ENCODE measurements around the gene TCF7L1.
"Not testable (repeated sequence)": the region's sequence is repeated elsewhere in the genome, so short reads cannot be mapped to it uniquely, and the experiment has no call there.

TCF7L1 gene

DNA sequence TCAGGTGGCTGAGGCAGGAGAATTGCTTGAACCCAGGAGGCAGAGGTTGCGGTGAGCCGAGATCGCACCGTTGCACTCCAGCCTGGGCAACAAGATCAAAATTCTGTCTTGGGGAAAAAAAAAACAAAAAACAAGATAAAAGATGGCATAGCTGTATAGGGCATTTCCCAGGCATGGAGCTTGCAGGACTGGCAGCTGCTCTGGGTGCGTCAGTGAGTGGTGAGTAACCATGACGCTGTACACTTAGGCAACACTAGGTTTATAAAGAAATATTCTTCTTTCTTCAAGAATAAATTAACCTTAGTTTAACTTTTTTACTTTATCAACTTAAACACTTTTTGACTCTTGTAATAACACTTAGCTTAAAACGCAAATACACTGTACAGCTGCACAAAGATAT is 179.2 kb downstream of the TCF7L1 start:
- Histone ChIP-seq H3K9me2 (replicated peaks; ENCODE audit: control insufficient read depth, low read length) (no peaks in the 10 kb centered on the region), H3K4me1 (ENCODE audit: control insufficient read depth, low read length) (peaks cover 14% of the 10 kb centered on the region), H3K27ac (ENCODE audit: low read depth, low read length) (no peak overlapping the region), H3K4me3 (ENCODE audit: low read length) (no peak overlapping the region), H3K9me3 (ENCODE audit: control insufficient read depth, insufficient read depth, low read length) (no peaks in the 10 kb centered on the region), H4K20me1 (ENCODE audit: control insufficient read depth, insufficient read depth, low read depth, low read length) (peaks cover 5% of the 10 kb centered on the region; the same call in 1 of the 2 replicates), H3K36me3 (ENCODE audit: control insufficient read depth, low read length) (peaks cover 18% of the 10 kb centered on the region; the same call in 1 of the 2 replicates), H3K79me2 (ENCODE audit: control insufficient read depth, low read length) (no peaks in the 10 kb centered on the region; the same call in 1 of the 2 replicates), H3K27me3 (ENCODE audit: control insufficient read depth, low read length) (peaks cover 25% of the 10 kb centered on the region), H3F3A (ENCODE audit: control insufficient read depth, insufficient read depth) (no peaks in the 10 kb centered on the region), H3K4me2 (ENCODE audit: low read length) (no peak overlapping the region)
- TF ChIP-seq EZH2phosphoT487 (IDR thresholded peaks at IDR 0.05; ENCODE audit: borderline replicate concordance, low read length): no peak
- TF ChIP-seq, protein P1, sequence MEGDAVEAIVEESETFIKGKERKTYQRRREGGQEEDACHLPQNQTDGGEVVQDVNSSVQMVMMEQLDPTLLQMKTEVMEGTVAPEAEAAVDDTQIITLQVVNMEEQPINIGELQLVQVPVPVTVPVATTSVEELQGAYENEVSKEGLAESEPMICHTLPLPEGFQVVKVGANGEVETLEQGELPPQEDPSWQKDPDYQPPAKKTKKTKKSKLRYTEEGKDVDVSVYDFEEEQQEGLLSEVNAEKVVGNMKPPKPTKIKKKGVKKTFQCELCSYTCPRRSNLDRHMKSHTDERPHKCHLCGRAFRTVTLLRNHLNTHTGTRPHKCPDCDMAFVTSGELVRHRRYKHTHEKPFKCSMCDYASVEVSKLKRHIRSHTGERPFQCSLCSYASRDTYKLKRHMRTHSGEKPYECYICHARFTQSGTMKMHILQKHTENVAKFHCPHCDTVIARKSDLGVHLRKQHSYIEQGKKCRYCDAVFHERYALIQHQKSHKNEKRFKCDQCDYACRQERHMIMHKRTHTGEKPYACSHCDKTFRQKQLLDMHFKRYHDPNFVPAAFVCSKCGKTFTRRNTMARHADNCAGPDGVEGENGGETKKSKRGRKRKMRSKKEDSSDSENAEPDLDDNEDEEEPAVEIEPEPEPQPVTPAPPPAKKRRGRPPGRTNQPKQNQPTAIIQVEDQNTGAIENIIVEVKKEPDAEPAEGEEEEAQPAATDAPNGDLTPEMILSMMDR (IDR thresholded peaks at IDR 0.05; ENCODE audit: low read depth, low read length, poor library complexity, severe bottlenecking): no peak

GRCh38 chr2:85314884-85315242 is 181.7 kb downstream of the TCF7L1 start:
- H3K4me3 ChIP-seq (ENCODE audit: low read length): no peak overlapping the region
- H3K4me2 ChIP-seq (ENCODE audit: low read length): no peak overlapping the region
- peaks cover 4% of the 10 kb centered on the region for H3K4me1 ChIP-seq (ENCODE audit: control insufficient read depth, low read length)
- H3K9me3 ChIP-seq (ENCODE audit: control insufficient read depth, insufficient read depth, low read length): no peaks in the 10 kb centered on the region
- no peaks in the 10 kb centered on the region for H3F3A ChIP-seq (ENCODE audit: control insufficient read depth, insufficient read depth)
- peaks cover 13% of the 10 kb centered on the region; the same call in 1 of the 2 replicates for H4K20me1 ChIP-seq (ENCODE audit: control insufficient read depth, insufficient read depth, low read depth, low read length)
- peaks cover 14% of the 10 kb centered on the region for H3K79me2 ChIP-seq (ENCODE audit: control insufficient read depth, low read length)
- no peaks in the 10 kb centered on the region for H3K9me2 ChIP-seq (replicated peaks; ENCODE audit: control insufficient read depth, low read length)
- TF ChIP-seq EZH2phosphoT487 (IDR thresholded peaks at IDR 0.05; ENCODE audit: borderline replicate concordance, low read length): no peak
- TF ChIP-seq, protein P1 (IDR thresholded peaks at IDR 0.05; ENCODE audit: low read depth, low read length, poor library complexity, severe bottlenecking): no peak
- H3K27me3 ChIP-seq (ENCODE audit: control insufficient read depth, low read length): peaks cover 6% of the 10 kb centered on the region
- H3K36me3 ChIP-seq (ENCODE audit: control insufficient read depth, low read length): peaks cover 34% of the 10 kb centered on the region
- H3K27ac ChIP-seq (ENCODE audit: low read depth, low read length): no peak overlapping the region

DNA sequence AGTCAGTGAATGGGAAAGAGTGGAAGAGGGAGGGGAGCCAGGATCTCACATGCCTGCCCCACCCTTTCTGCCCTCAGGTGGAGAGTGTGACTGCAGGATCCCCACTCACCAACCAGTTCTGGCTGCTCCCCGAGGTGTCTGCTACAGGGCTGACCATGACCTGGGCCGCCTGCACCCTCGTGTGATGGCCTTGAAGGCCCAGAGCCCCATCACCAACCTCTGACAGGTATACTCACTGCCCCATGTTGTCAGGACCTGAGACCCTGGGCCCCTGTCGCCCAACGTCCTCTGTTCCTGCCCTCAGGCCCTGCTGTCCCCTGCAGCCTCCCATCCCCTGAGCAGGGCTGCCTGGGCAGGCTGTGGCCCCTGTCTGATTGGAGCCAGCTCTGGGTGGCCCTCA is 182.7 kb downstream of the TCF7L1 start:
- H3K9me2 ChIP-seq (replicated peaks; ENCODE audit: control insufficient read depth, low read length); H3K4me3 ChIP-seq (ENCODE audit: low read length); H3K4me2 ChIP-seq (ENCODE audit: low read length); H3F3A ChIP-seq (ENCODE audit: control insufficient read depth, insufficient read depth); H3K4me1 ChIP-seq (ENCODE audit: control insufficient read depth, low read length); H3K27ac ChIP-seq (ENCODE audit: low read depth, low read length); H3K9me3 ChIP-seq (ENCODE audit: control insufficient read depth, insufficient read depth, low read length); H3K27me3 ChIP-seq (ENCODE audit: control insufficient read depth, low read length): not testable (repeated sequence)
- Histone ChIP-seq H3K79me2 (ENCODE audit: control insufficient read depth, low read length) (peaks cover 25% of the 10 kb centered on the region), H4K20me1 (ENCODE audit: control insufficient read depth, insufficient read depth, low read depth, low read length) (peaks cover 13% of the 10 kb centered on the region; the same call in 1 of the 2 replicates), H3K36me3 (ENCODE audit: control insufficient read depth, low read length) (peaks cover 45% of the 10 kb centered on the region)

- peaks cover 23% of the 10 kb centered on the region; the same call in 1 of the 2 replicates for H4K20me1 ChIP-seq (ENCODE audit: control insufficient read depth, insufficient read depth, low read depth, low read length)
- no peak overlapping the region for H3K4me2 ChIP-seq (ENCODE audit: low read length)
- no peak overlapping the region for H3K4me3 ChIP-seq (ENCODE audit: low read length)
- H3K9me2 ChIP-seq (replicated peaks; ENCODE audit: control insufficient read depth, low read length): no peaks in the 10 kb centered on the region
- no peaks in the 10 kb centered on the region for H3K27me3 ChIP-seq (ENCODE audit: control insufficient read depth, low read length)
- H3K9me3 ChIP-seq (ENCODE audit: control insufficient read depth, insufficient read depth, low read length): no peaks in the 10 kb centered on the region
- H3K36me3 ChIP-seq (ENCODE audit: control insufficient read depth, low read length): peaks cover 70% of the 10 kb centered on the region
- peaks cover 50% of the 10 kb centered on the region for H3K79me2 ChIP-seq (ENCODE audit: control insufficient read depth, low read length)
- H3K27ac ChIP-seq (ENCODE audit: low read depth, low read length): no peak overlapping the region
- TF ChIP-seq, protein P1 (IDR thresholded peaks at IDR 0.05; ENCODE audit: low read depth, low read length, poor library complexity, severe bottlenecking): no peak
- TF ChIP-seq EZH2phosphoT487 (IDR thresholded peaks at IDR 0.05; ENCODE audit: borderline replicate concordance, low read length): no peak
- H3K4me1 ChIP-seq (ENCODE audit: control insufficient read depth, low read length): 0 out of 2 replicates have a peak, but pooled peaks cover 3% of the 10 kb centered on the region
- H3F3A ChIP-seq (ENCODE audit: control insufficient read depth, insufficient read depth): no peaks in the 10 kb centered on the region
These were observed 185.3 kb downstream of the TCF7L1 start for GRCh38 chr2:85318222-85319074.
